GM18498 (cell line): ENCODE data around the gene PRR5.

Experiments used
- ATAC-seq: cut with Tn5 transposase; IDR thresholded peaks from one replicate; pipeline ENCODE4 v1.9.1; 2021; ENCODE audit warnings: mild to moderate bottlenecking, moderate library complexity; ENCODE audit not compliant: unreplicated experiment

The PRR5 gene

DNA sequence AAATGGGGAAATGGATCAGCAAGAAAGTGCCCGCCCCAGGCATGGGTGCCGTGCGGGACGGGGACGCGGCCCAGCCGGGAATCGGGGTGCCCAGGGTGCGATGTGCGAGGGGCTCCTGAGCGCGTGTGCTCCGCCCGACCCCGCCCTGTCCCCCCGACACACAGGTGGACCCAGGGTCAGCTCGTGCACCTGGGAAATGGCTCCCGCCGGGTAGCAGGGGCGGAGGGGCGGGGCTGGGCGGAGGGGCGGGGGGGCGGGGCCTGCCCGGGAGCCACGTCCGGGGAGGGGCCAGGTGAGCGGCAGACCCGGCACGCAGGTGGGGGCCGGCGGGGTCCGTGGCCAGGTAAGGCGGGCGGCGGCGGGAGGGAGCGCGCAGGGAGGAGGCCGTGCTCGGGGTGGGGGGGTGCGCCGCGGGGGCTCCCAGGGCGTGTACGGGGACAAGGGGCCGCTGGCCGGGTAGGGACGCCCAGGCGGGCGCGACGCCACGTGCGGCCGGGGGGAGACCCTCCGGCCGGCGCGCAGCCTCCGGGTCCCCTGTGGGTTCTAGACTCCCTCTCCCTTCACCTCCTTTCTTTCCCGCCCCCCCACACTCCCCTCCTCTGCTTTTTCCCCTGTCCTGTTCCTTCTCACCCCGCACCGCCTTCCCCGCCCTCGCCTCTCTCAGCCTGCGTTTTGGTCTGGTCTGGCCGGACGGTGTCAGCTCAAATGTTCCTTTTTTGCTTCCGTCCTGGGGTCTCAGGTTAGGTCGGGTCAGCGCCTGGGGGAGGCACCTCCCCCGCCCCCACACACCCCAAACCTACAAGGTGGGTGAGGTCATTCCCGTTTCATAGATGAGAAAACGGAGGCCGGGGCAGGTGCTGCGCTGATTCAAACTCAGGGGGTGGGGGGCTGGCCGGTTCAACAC is 50.5 kb downstream of the PRR5 start, which contains the start of gene ARHGAP8:
Gene ARHGAP8, plus strand, starts transcription at position 291 of the 904 bp plus-strand sequence. CDS start 33,953 bp downstream, outside the sequence.
- no peak for ATAC-seq

GRCh38 chr22:44753189-44754042 is 51.4 kb downstream of the PRR5 start:
- no peak for ATAC-seq

GRCh38 chr22:44754998-44755397 is 53.0 kb downstream of the PRR5 start:
- ATAC-seq, result no peak

GRCh38 chr22:44755417-44755816 is 53.4 kb downstream of the PRR5 start:
- no peak for ATAC-seq

DNA sequence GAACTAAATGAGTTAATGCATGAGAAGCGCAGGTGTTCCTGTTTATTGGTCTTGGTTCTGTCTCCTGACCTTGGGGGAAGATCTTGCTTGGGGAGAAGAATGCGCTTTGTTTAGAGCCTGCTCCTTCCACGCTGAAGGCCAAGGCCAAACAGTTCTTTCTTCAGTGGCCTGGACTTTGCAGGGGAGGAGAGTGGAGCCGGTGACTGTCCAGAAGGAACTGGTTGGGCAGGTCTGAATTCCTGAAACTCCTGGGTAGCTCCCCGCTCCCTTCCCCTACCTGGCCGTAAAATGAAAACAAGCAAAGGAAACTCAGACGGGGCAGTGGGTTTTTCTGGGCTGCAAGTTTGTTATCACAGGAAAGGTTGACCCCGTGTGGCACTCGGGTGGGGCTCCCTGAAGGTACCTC is 54.0 kb downstream of the PRR5 start:
- no peak for ATAC-seq

DNA sequence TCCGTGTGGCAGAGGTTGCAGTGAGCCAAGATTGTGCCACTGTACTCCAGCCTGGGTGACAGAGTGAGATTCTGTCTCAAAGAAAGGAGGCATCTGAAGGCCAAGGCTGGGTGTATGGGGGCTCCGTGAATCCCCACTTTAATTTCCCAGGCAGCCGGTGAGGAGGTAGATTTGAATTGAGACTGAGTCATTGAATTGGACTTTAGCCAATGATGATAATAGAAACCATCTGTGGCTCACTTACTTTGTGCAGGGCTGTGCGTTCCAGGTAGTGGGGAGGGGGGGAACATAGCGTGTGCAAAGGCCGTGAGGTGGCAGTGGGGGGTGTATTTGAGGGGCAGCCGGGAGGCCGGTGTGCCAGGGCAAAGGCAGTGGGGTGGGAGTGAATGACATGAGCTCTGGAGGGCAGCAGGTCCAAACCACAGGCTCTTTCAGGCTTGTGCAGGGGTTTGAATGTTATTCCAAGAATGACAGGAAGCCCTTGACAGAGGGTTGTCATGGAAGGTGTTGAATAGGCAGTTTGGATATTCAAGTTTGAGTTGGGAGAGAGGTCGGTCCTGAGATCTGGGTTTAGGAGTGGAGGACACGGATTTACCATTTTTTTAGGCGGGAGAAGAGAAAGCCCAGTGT is 56.5 kb downstream of the PRR5 start:
- ATAC-seq, result no peak

DNA sequence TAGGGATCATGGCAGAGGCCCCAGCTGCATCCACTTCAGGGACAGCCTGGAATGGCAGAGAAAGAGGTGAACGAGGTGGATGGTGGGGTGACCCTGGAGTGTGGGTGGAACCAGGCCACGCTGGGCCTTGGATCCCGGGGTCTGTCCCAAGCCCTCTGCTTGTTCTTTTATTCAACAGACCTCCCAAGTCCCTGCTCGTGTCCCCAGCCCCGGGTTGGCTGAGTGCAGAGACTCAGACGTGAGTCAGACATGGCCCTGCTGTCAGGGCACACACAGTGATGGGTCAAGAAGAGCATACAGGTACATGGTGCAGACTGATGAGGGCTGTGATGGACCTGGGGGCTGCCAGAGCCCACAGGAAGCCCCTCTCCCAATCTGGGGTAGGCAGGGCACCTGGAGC is 57.0 kb downstream of the PRR5 start:
- ATAC-seq, result no peak

- ATAC-seq, result no peak
Measured at GRCh38 chr22:44759430-44760310, 57.7 kb downstream of the PRR5 start.

DNA sequence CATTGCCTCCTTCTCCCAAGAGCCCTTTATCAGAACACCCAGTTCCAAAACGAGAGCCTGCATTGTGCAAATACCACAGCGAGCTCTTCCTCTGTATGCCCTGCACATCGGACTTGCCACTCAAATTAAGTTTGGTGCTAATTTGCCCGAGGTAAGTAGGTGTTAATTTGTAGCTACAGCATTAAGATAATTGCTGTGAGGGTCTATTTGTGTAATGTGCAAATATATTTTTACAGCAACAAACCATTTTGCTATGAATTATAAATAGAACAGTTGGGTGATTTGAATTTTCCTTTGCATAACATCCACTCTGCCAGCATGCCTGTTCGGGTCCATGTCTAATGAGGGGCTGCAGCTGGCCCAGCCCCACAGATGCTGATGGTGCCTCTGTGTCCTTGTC is 58.5 kb downstream of the PRR5 start:
- ATAC-seq, result no peak

- no peak for ATAC-seq
Measured at GRCh38 chr22:44761025-44761424, 59.0 kb downstream of the PRR5 start.

DNA sequence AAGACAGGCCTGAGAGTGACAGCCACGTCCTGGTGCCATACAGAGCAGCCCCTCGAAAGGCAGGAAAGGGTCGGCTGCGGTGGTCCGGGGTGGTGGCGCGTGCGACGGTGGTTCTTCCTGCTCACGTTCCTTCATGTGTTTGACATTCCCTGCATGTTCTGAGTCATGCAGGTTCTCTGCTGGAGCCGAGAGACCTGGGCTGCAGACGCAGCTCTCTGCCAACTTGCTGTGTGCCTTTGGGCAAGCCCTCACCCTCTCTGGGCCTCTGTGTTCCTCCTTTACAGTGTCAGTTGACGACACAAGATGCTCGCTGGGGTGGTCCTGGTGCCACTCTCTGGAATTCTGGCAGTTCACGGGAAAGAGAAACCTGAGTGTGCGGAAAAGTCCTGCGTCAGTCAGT is 62.4 kb downstream of the PRR5 start:
- no peak for ATAC-seq

DNA sequence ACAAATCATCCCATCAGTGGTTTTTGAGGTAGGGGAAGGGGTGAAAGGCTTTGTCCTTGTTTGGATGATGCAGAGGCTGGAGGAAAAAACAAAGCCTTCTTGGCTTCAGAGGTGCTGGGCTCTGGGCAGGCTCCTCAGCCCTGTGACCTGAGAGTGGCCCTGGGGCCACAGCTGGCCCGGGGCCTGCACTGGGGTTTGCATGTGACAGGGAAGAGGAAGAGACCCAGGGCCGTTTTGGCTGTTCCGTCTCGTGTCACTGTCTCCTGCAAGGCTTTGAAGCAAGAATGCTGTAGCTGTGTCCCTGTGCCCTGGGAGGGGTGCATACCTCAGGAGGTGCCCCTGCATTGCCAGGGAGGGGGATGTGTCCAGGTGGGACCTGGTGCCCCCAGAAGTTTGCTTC is 63.0 kb downstream of the PRR5 start:
- ATAC-seq, result no peak

- no peak for ATAC-seq
Measured at GRCh38 chr22:44765571-44766285, 63.7 kb downstream of the PRR5 start.

DNA sequence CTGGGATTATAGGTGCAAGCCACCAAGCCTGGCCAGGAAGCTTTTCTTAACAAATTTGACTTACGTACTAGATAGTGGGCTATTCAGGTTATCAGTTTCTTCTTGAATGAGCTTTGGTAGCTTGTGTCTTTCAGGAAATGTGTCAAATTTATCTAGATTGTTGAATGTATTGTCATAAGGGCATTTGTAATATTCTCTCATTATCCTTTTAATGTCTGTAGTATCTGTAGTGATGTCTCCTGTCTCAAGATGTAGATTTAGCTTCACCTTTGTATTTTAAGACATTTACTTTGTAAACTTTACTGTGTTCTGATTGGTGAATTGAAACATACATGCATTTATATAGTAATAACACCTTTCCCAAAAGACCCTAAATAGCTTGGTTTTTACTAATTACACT is 71.1 kb downstream of the PRR5 start:
- no peak for ATAC-seq

DNA sequence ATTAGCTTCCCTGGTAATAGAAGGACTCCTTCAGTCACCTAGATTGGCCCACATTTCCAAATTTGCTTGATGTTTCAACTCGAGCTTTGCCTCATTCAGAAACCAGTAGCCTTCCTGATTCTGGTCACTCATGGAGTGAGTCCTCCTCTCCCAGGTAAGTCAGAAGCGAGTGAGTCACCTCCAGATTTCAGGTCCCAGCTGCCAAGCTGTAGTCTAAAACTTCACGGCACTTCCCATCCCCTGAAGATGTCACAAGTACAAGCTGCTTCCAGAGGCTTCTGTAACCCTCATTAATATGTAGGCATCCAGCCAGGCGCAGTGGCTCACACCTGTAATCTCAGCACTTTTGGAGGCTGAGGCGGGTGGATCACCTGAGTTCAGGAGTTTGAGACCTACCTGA is 73.9 kb downstream of the PRR5 start:
- ATAC-seq, result no peak

DNA sequence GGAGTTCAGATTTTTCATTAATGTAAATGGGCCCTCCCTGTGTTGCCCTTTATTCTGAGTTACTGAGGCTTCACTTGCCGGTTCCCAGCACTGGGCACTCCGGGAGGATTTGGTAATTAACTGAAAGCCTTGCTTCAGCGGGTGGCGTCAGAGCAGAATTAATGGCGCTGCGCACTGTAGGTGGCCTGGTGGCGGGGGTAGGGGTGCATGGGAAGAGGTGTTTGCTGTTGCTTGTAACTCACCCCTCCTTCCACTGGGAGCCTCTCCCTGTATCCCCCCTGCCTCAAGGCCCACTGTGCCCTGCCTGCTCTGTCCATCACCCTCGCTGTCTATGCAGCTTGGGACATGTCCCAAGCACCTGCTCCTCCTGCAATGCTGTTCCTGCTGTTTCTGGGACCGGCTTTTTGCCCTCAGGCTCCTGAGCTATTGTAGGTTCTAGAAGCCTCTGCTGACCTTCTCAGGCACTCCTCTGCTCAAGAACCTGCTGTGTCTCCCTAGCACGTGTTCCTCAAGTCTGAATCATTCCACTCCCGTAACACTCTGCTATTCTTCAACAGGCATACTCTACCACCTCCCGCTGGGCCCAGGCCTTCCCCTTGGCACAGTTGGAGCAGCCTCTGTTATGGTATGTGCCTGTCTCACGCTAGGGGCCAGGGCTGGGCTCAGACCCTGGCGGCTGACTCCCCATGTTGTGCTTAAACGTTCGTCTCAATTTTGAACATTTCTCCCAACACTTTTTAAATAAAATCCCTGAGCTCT is 74.8 kb downstream of the PRR5 start:
- no peak for ATAC-seq

DNA sequence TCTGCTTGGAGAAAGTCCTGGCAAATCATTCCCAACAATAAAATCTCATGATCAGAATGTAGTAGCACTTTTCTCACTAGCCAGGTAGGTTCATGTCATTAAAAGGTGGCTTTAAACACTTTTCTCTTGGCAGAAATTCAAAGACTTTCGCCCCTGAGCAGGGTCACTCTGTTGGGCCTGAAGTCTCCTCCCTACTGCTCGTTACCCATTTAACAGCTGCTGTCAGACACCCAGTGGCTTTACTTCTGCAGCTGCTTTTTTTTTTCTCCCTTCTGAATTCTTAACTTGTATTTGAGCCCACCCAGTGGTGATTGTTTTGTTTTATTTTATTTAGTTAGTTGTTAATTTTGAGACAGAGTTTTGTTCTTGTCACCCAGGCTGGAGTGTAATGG is 75.4 kb downstream of the PRR5 start:
- ATAC-seq, result no peak

DNA sequence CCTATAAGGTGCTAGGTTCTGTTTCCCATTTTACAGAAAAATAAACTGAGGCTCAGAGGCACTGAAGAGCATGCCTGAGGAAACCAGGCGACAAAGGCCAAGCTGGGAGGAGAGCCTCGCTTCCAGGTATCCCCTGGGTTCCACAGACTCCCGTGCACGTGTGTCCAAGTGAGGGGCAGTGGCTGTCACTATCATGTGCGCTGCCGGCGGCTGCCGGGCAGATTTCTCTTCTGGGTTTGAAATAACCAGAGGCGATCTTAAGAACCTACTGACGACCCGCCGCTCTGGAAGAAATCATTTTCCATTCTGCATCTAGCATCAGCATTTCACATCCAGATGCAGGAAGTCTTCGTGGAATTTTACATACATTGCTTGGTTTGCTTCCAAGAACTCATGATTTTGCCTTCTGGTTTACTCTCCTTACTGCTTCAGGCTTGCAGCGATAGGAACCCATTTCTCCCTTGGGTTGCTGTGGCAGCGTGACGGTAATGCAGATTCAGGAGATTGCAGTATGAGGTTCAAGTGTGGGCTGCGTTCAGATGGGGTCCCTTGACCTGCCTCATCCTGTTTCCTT is 79.0 kb downstream of the PRR5 start:
- no peak for ATAC-seq
